ENCODE measurements around the gene SMG6. TPM values are rescaled to one million over a fixed set of nuclear protein-coding genes. Genes with fewer than 3 reads are reported as not detected.

Gene SMG6
- total RNA-seq, 6 experiments from 2014 or later, result 7.4 to 10.4 (median 8.9) TPM

GRCh38 chr17:2211661-2212399, 91.8 kb downstream of the SMG6 start:
- no peak overlapping the region for H3K4me3 ChIP-seq
- peak overlapping the region in 1 of 3 donors; percentile 82 for H3K27ac ChIP-seq
- H3K9me3 ChIP-seq, result no peaks in the 10 kb centered on the region
- ATAC-seq (no peak), DNase-seq (no peak)
- intact Hi-C loops (cut with DNase I), result no loop called here
- peaks cover 0 to 37% (median 8%) of the 10 kb centered on the region in 4 donors for H3K4me1 ChIP-seq
- no peaks in the 10 kb centered on the region for H3K27me3 ChIP-seq
- TF ChIP-seq POLR2A (IDR thresholded peaks at IDR 0.05), result no peak
- TF ChIP-seq CTCF (IDR thresholded peaks at IDR 0.05), result no peak
- H3K36me3 ChIP-seq, result no peaks in the 10 kb centered on the region
- WGBS (ENCODE audit: insufficient coverage, low coverage, low lambda C conversion rate, missing lambda C conversion rate), result 80% methylated on average over 6 of the region's 6 CpGs

DNA sequence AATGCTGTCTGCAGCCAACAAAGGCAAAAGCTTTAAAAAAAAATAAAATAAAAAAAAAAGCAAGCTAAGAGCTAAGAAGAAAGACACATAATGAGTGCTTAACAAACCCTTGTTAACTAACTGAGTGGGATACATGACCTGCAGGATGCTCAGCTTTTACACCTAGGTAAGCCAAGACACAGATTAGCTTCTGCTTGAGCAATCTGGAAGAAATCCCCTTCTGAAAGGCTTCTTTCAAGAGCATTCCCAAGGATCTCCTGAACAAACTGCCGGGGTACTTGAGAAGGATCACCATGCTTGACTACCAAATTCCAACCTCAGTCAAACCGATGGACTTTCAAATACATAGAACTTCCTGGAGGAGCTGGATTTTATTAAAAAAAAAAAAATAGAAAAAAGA, 92.9 kb downstream of the SMG6 start:
- 100% methylated on average over 2 of the region's 2 CpGs for WGBS (ENCODE audit: insufficient coverage, low coverage, low lambda C conversion rate, missing lambda C conversion rate)
- Histone ChIP-seq H3K27me3 (no peaks in the 10 kb centered on the region), H3K4me1 (peaks cover 0 to 32% (median 8%) of the 10 kb centered on the region in 4 donors), H3K9me3 (no peaks in the 10 kb centered on the region), H3K27ac (no peak overlapping the region), H3K4me3 (no peak overlapping the region), H3K36me3 (no peaks in the 10 kb centered on the region)
- DNase-seq, result no peak
- no peak for ATAC-seq
- intact Hi-C loops (cut with DNase I), result no loop called here
- no peak for TF ChIP-seq CTCF (IDR thresholded peaks at IDR 0.05)
- no peak for TF ChIP-seq POLR2A (IDR thresholded peaks at IDR 0.05)

- no peak for TF ChIP-seq POLR2A (IDR thresholded peaks at IDR 0.05)
- TF ChIP-seq CTCF (IDR thresholded peaks at IDR 0.05), result no peak
- 89% methylated on average over 12 of the region's 12 CpGs for WGBS (ENCODE audit: insufficient coverage, low coverage, low lambda C conversion rate, missing lambda C conversion rate)
- Histone ChIP-seq H3K9me3 (no peaks in the 10 kb centered on the region), H3K27ac (no peak overlapping the region), H3K4me1 (peaks cover 0 to 13% (median 0%) of the 10 kb centered on the region in 4 donors), H3K27me3 (no peaks in the 10 kb centered on the region), H3K4me3 (no peak overlapping the region), H3K36me3 (no peaks in the 10 kb centered on the region)
- ATAC-seq, result no peak
- no peak for DNase-seq
- intact Hi-C loops (cut with DNase I), result no loop called here
Observed at GRCh38 chr17:2207815-2208515, 95.6 kb downstream of the SMG6 start.

DNA sequence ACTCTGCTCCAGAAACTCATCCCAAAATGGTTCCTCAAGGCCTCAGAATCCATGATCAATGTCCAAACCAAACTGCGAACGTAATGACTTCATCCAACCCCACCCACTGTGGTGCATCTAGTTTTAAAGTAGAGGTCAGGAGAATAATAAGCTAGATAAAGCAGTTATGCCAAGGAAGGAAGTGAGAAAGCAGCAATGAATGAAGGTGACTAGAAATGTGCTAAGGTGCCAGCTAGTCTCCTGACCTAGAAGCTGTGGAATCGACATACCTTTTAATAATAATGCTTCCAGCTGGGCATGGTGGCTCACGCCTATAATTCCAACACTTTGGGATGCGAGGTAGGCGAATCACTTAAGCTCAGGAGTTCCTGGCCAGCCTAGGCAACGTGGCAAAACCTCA, 99.2 kb downstream of the SMG6 start:
- Histone ChIP-seq H3K27ac (no peak overlapping the region), H3K27me3 (no peaks in the 10 kb centered on the region), H3K9me3 (no peaks in the 10 kb centered on the region), H3K4me3 (no peak overlapping the region), H3K4me1 (peaks cover 0 to 3% (median 0%) of the 10 kb centered on the region in 4 donors), H3K36me3 (no peaks in the 10 kb centered on the region)
- WGBS (ENCODE audit: insufficient coverage, low coverage, low lambda C conversion rate, missing lambda C conversion rate), result 86% methylated on average over 7 of the region's 7 CpGs
- ATAC-seq (no peak), DNase-seq (no peak)
- intact Hi-C loops (cut with DNase I), result no loop called here
- no peak for TF ChIP-seq POLR2A (IDR thresholded peaks at IDR 0.05)
- TF ChIP-seq CTCF (IDR thresholded peaks at IDR 0.05), result no peak
